T-cell (primary cell): ENCODE data around the gene TULP4. TPM values are rescaled to one million over a fixed set of nuclear protein-coding genes. Genes with fewer than 3 reads are reported as not detected.
A peak's percentile ranks its signal among the peaks of the same experiment; 100 is the strongest.

Experiments
- ATAC-seq, 4 experiments: fragments of 200-7000 bp in 3 of 4; fragments of 150-1000 bp in 1 of 4; cut with Tn5 transposase; replicated peaks in 1 of 4; 1 replicate in 3 of 4; 2 replicates in 1 of 4; pipeline ENCODE4 v1.10.0; 2021; ENCODE audit warnings: moderate library complexity in 3 of 4, mild to moderate bottlenecking in 2 of 4, moderate number of reproducible peaks in 1 of 4
- CTCF ChIA-PET, 2 donors: fragments of 300-600 bp; sonication (Branson Sonifier 250); formaldehyde crosslinking; loops; one replicate each; lab custom pipeline; 2022; ENCODE audit warnings: antibody characterized with exemption in 2 of 2; lab: Charles Lee
- POLR2A ChIA-PET, 2 donors: fragments of 300-600 bp; sonication (Branson Sonifier 250); formaldehyde crosslinking; loops; one replicate each; lab custom pipeline; 2022; ENCODE audit warnings: antibody characterized with exemption in 2 of 2; lab: Charles Lee
- DNase-seq, 35 experiments: peaks; one replicate each; pipeline versions ENCODE4 v3.0.0 to v3.0.0-alpha.2; 2013 to 2023
- H3K27ac ChIP-seq: one replicate; pipeline ENCODE4 v1.5.1; 2013; ENCODE audit warnings: low read length
- H3K27me3 ChIP-seq, 2 experiments: replicated peaks in 1 of 2; 1 replicate in 1 of 2; 2 replicates in 1 of 2; pipeline versions ENCODE4 v1.6.1 to v1.7.0; 2013; ENCODE audit warnings: low read length in 1 of 2, mixed read lengths in 1 of 2; ENCODE audit not compliant: control insufficient read depth in 2 of 2, insufficient read depth in 2 of 2; ENCODE audit errors: extremely low read depth in 1 of 2
- H3K36me3 ChIP-seq, 2 donors: 1 replicate in 1 of 2; 2 replicates in 1 of 2; pipeline versions ENCODE4 v1.6.1 to v1.7.0; 2013; ENCODE audit warnings: low read length in 1 of 2; ENCODE audit not compliant: control insufficient read depth in 2 of 2, insufficient read depth in 1 of 2; ENCODE audit errors: extremely low read depth in 1 of 2
- H3K4me1 ChIP-seq, 2 experiments: 1 replicate in 1 of 2; 2 replicates in 1 of 2; pipeline versions ENCODE4 v1.6.1 to v1.7.0; 2013; ENCODE audit warnings: low read length in 2 of 2, mixed read lengths in 1 of 2; ENCODE audit not compliant: insufficient read depth in 2 of 2, control insufficient read depth in 1 of 2; ENCODE audit errors: extremely low read depth in 1 of 2
- H3K4me3 ChIP-seq, 2 donors: 1 replicate in 1 of 2; 2 replicates in 1 of 2; pipeline versions ENCODE4 v1.5.1 to v1.7.0; 2013; ENCODE audit warnings: mild to moderate bottlenecking in 2 of 2, low read length in 1 of 2, moderate library complexity in 1 of 2; ENCODE audit not compliant: control insufficient read depth in 1 of 2; ENCODE audit errors: extremely low read depth in 1 of 2
- H3K9me3 ChIP-seq: 2 replicates; pipeline ENCODE4 v1.7.0; 2013
- H3K27ac Mint-ChIP-seq, 2 donors: one replicate each; pipeline ENCODE4 v1.8.0; 2020 to 2021; ENCODE audit warnings: mild to moderate bottlenecking in 2 of 2, mixed read lengths in 2 of 2
- H3K27me3 Mint-ChIP-seq, 2 donors: one replicate each; pipeline ENCODE4 v1.8.0; 2021 to 2022; ENCODE audit warnings: mixed read lengths in 2 of 2
- H3K36me3 Mint-ChIP-seq: one replicate; pipeline ENCODE4 v1.8.0; 2021; ENCODE audit warnings: mixed read lengths
- H3K4me1 Mint-ChIP-seq, 3 donors: one replicate each; pipeline ENCODE4 v1.8.0; 2020 to 2022; ENCODE audit warnings: mixed read lengths in 3 of 3, mild to moderate bottlenecking in 1 of 3
- H3K4me3 Mint-ChIP-seq, 3 donors: one replicate each; pipeline ENCODE4 v1.8.0; 2020 to 2022; ENCODE audit warnings: mild to moderate bottlenecking in 3 of 3, mixed read lengths in 3 of 3, moderate library complexity in 3 of 3
- H3K9me3 Mint-ChIP-seq, 3 donors: one replicate each; pipeline ENCODE4 v1.8.0; 2020 to 2022; ENCODE audit warnings: mixed read lengths in 3 of 3
- WGBS: methylation state at CpG from one replicate; pipeline ENCODE4 v1.1.5; 2013; ENCODE audit warnings: missing lambda C conversion rate; ENCODE audit not compliant: insufficient coverage; 5-methylcytosine and 5-hydroxymethylcytosine counted together
- total RNA-seq, 35 experiments: library from RNA in 6 of 35; stranded (reverse) in 6 of 35; fragments of 120-200 nt in 1 of 35; gene quantifications; one replicate each; pipeline versions ENCODE4 v1.2.1 to v1.2.4 and lab custom pipeline; 2013 to 2026

The TULP4 gene
- total RNA-seq, 5 donors from 2014 or later (not counting 1 experiment from before 2014, with no cell fraction given): 62.9 to 85.1 (median 76.1) TPM

DNA sequence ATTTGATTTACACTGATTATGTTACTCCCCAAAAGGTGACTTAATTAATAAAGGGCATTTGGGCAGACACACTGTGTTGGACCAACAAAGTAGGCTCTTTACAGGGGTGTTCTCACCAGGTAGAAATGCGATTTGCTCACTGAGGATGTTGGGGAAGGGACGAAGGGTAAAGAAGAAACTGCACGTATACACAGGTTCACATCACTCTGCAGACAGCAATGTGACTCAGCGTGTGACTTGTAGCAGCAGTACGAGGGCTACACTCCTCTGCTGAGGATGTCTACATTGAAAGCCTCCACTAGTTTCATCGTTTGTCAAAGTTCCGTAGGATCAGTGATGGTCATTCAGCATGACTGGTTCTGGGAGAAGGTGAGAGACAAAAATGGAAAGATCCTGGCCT lies 194.9 kb downstream of the TULP4 start:
- ChIA-PET CTCF (no interaction called here), POLR2A (no interaction called here)
- H3K27ac Mint-ChIP-seq: no peak overlapping the region
- ATAC-seq: no peak
- peaks cover 31% of the 10 kb centered on the region for H3K36me3 Mint-ChIP-seq
- H3K4me3 Mint-ChIP-seq: no peak overlapping the region
- Histone ChIP-seq H3K9me3 (no peaks in the 10 kb centered on the region), H3K27me3 (no peaks in the 10 kb centered on the region), H3K4me3 (no peak overlapping the region), H3K4me1 (no peaks in the 10 kb centered on the region), H3K36me3 (peaks cover 4 to 15% of the 10 kb centered on the region in 2 donors), H3K27ac (no peak overlapping the region)
- no peaks in the 10 kb centered on the region for H3K4me1 Mint-ChIP-seq
- H3K9me3 Mint-ChIP-seq: no peaks in the 10 kb centered on the region
- no peak for DNase-seq
- 99% methylated on average over 6 of the region's 7 CpGs for WGBS
- no peaks in the 10 kb centered on the region for H3K27me3 Mint-ChIP-seq

- Mint-ChIP-seq H3K4me3 (no peak overlapping the region), H3K27ac (no peak overlapping the region), H3K9me3 (no peaks in the 10 kb centered on the region), H3K27me3 (no peaks in the 10 kb centered on the region), H3K36me3 (peaks cover 26% of the 10 kb centered on the region), H3K4me1 (peaks cover 0 to 1% (median 0%) of the 10 kb centered on the region in 3 donors)
- DNase-seq (no peak), ATAC-seq (no peak)
- ChIA-PET CTCF (interaction anchor here in 1 of 2 donors (0.8 kb wide), 1 partner anchor 288 kb away, joined by 4 read pairs; no protein-coding TSS in a partner anchor), POLR2A (no interaction called here)
- Histone ChIP-seq H3K27ac (no peak overlapping the region), H3K4me3 (no peak overlapping the region), H3K9me3 (no peaks in the 10 kb centered on the region), H3K36me3 (peaks cover 4 to 10% of the 10 kb centered on the region in 2 donors), H3K4me1 (peaks cover 0 to 1% of the 10 kb centered on the region in 2 experiments), H3K27me3 (no peaks in the 10 kb centered on the region)
- WGBS: no CpG with 5 or more reads among the region's 5 CpGs
Observed at GRCh38 chr6:158508450-158508849, 196.2 kb downstream of the TULP4 start.

DNA sequence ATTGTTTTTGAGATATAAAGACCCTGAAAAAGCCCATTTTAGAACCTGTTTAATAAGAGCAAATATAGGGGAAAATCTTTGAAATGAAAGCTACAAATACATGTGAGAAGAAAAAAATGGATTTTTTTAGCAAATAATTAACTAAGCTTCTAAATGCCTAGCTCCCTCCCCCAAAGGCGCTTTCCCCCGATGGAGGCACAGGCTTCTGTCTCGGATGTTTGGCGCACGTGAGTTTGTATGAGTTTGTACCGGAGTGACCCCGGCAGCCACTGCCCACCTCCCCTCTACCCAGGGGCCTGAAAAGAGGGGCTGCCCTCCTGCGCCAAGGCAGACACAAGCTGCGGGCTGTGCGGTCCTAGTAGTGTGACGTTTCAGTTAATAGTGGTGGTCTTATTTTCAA lies 197.2 kb downstream of the TULP4 start:
- Histone ChIP-seq H3K27ac (no peak overlapping the region), H3K9me3 (no peaks in the 10 kb centered on the region), H3K36me3 (peaks cover 4 to 6% of the 10 kb centered on the region in 2 donors), H3K4me3 (no peak overlapping the region), H3K27me3 (no peaks in the 10 kb centered on the region), H3K4me1 (peaks cover 8 to 11% of the 10 kb centered on the region in 2 experiments)
- Mint-ChIP-seq H3K27ac (no peak overlapping the region), H3K4me1 (peaks cover 7 to 11% (median 9%) of the 10 kb centered on the region in 3 donors), H3K27me3 (no peaks in the 10 kb centered on the region), H3K36me3 (peaks cover 23% of the 10 kb centered on the region), H3K4me3 (no peak overlapping the region), H3K9me3 (no peaks in the 10 kb centered on the region)
- ATAC-seq: no peak
- CTCF ChIA-PET: interaction anchor here in 1 of 2 donors (0.9 kb wide), 1 partner anchor 14 kb away, joined by 7 read pairs; no protein-coding TSS in a partner anchor
- no CpG with 5 or more reads among the region's 11 CpGs for WGBS
- POLR2A ChIA-PET: interaction anchor here in 1 of 2 donors (0.6 kb wide), 1 partner anchor 752 kb away, joined by 8 read pairs; no protein-coding TSS in a partner anchor
- DNase-seq: no peak

- Mint-ChIP-seq H3K9me3 (no peaks in the 10 kb centered on the region), H3K27ac (no peak overlapping the region), H3K36me3 (peaks cover 5% of the 10 kb centered on the region), H3K4me1 (peaks cover 22 to 37% (median 28%) of the 10 kb centered on the region in 3 donors), H3K4me3 (no peak overlapping the region), H3K27me3 (no peaks in the 10 kb centered on the region)
- no peak for DNase-seq
- no peak for ATAC-seq
- H3K27me3 ChIP-seq: peaks cover 0 to 11% of the 10 kb centered on the region in 2 experiments
- H3K4me3 ChIP-seq: no peak overlapping the region
- H3K36me3 ChIP-seq: no peaks in the 10 kb centered on the region
- CTCF ChIA-PET: interaction anchor here in 1 of 2 donors (0.6 to 1.7 kb wide), 2 partner anchors 88 to 292 kb away, joined by 3 to 6 read pairs; no protein-coding TSS in a partner anchor
- POLR2A ChIA-PET: no interaction called here
- WGBS: 92% methylated on average over 2 of the region's 4 CpGs
- H3K4me1 ChIP-seq: peaks cover 17 to 36% of the 10 kb centered on the region in 2 experiments
- H3K27ac ChIP-seq: no peak overlapping the region
- H3K9me3 ChIP-seq: no peaks in the 10 kb centered on the region
Observed at GRCh38 chr6:158512809-158513208, 200.5 kb downstream of the TULP4 start.

GRCh38 chr6:158514176-158514575 lies 201.9 kb downstream of the TULP4 start:
- peaks cover 20 to 45% of the 10 kb centered on the region in 2 experiments for H3K4me1 ChIP-seq
- ChIA-PET CTCF (no interaction called here), POLR2A (no interaction called here)
- Mint-ChIP-seq H3K36me3 (no peaks in the 10 kb centered on the region), H3K27me3 (no peaks in the 10 kb centered on the region), H3K27ac (peak overlapping the region in 1 of 2 donors; percentile 8), H3K4me3 (peak overlapping the region in 1 of 3 donors; percentile 38), H3K4me1 (peaks cover 30 to 46% (median 37%) of the 10 kb centered on the region in 3 donors), H3K9me3 (no peaks in the 10 kb centered on the region)
- no peak overlapping the region for H3K4me3 ChIP-seq
- H3K36me3 ChIP-seq: no peaks in the 10 kb centered on the region
- ATAC-seq (peak in 3 of 4 experiments; percentile 28 to 39 (median 28)), DNase-seq (peak in 1 of 35 experiments; percentile 10)
- WGBS: 0% methylated on average over 3 of the region's 4 CpGs
- peaks cover 0 to 16% of the 10 kb centered on the region in 2 experiments for H3K27me3 ChIP-seq
- H3K27ac ChIP-seq: no peak overlapping the region
- no peaks in the 10 kb centered on the region for H3K9me3 ChIP-seq

- no peaks in the 10 kb centered on the region for H3K9me3 ChIP-seq
- DNase-seq (no peak), ATAC-seq (no peak)
- Mint-ChIP-seq H3K9me3 (no peaks in the 10 kb centered on the region), H3K27me3 (peaks cover 3% of the 10 kb centered on the region in 2 donors), H3K36me3 (no peaks in the 10 kb centered on the region), H3K4me1 (peaks cover 30 to 46% (median 37%) of the 10 kb centered on the region in 3 donors), H3K4me3 (peak overlapping the region in 1 of 3 donors; percentile 45), H3K27ac (peak overlapping the region in 1 of 2 donors; percentile 44)
- H3K27ac ChIP-seq: no peak overlapping the region
- H3K36me3 ChIP-seq: no peaks in the 10 kb centered on the region
- peaks cover 20 to 45% of the 10 kb centered on the region in 2 experiments for H3K4me1 ChIP-seq
- H3K27me3 ChIP-seq: peaks cover 0 to 24% of the 10 kb centered on the region in 2 experiments
- ChIA-PET CTCF (interaction anchor here in 1 of 2 donors (0.5 kb wide), 1 partner anchor 299 kb away, joined by 3 read pairs; no protein-coding TSS in a partner anchor), POLR2A (no interaction called here)
- H3K4me3 ChIP-seq: no peak overlapping the region
- WGBS: 100% methylated on average over 3 of the region's 8 CpGs
Observed at GRCh38 chr6:158514991-158515390, 202.7 kb downstream of the TULP4 start.
